Liver (tissue), 9 donors: Measurements from ENCODE around the gene LSM11. TPM values are rescaled to one million over a fixed set of nuclear protein-coding genes. Genes with fewer than 3 reads are reported as not detected.

Experiments
- DNase-seq: peaks from one replicate; pipeline ENCODE4 v3.0.0-alpha.2; 2017; ENCODE audit warnings: low spot score
- H3K27ac ChIP-seq, 2 donors: one replicate each; pipeline ENCODE4 v1.7.0; 2013; ENCODE audit warnings: inconsistent platforms in 2 of 2, low read length in 2 of 2, control low read depth in 1 of 2, low read depth in 1 of 2, mild to moderate bottlenecking in 1 of 2
- H3K27me3 ChIP-seq, 4 donors: one replicate each; pipeline versions ENCODE4 v1.6.1 to v1.7.0; 2013; ENCODE audit warnings: low read length in 3 of 4, inconsistent platforms in 1 of 4, mild to moderate bottlenecking in 1 of 4, moderate library complexity in 1 of 4; ENCODE audit not compliant: control insufficient read depth in 4 of 4, insufficient read depth in 4 of 4
- H3K36me3 ChIP-seq, 4 donors: one replicate each; pipeline versions ENCODE4 v1.6.1 to v1.7.0; 2013; ENCODE audit warnings: low read length in 3 of 4, mild to moderate bottlenecking in 3 of 4, low read depth in 1 of 4, moderate library complexity in 1 of 4; ENCODE audit not compliant: control insufficient read depth in 4 of 4, insufficient read depth in 3 of 4
- H3K4me1 ChIP-seq, 4 donors: one replicate each; pipeline versions ENCODE4 v1.6.1 to v1.7.0; 2013; ENCODE audit warnings: low read length in 3 of 4, mild to moderate bottlenecking in 3 of 4, moderate library complexity in 1 of 4; ENCODE audit not compliant: control insufficient read depth in 4 of 4, insufficient read depth in 4 of 4
- H3K4me3 ChIP-seq, 3 donors: one replicate each; pipeline versions ENCODE4 v1.6.1 to v1.7.0; 2013; ENCODE audit warnings: low read length in 3 of 3, control low read depth in 1 of 3, low read depth in 1 of 3, mild to moderate bottlenecking in 1 of 3
- H3K9ac ChIP-seq, 2 donors: one replicate each; pipeline ENCODE4 v1.7.0; 2013; ENCODE audit warnings: low read length in 2 of 2, mild to moderate bottlenecking in 2 of 2, moderate library complexity in 2 of 2, control low read depth in 1 of 2, low read depth in 1 of 2
- H3K9me3 ChIP-seq, 4 donors: one replicate each; pipeline versions ENCODE4 v1.6.1 to v1.7.0; 2013; ENCODE audit warnings: low read length in 3 of 4; ENCODE audit not compliant: control insufficient read depth in 4 of 4
- EGR1 ChIP-seq, 2 donors: IDR thresholded peaks; 2 replicates each; pipeline ENCODE4 v1.6.1; 2016 to 2018; ENCODE audit warnings: antibody characterized with exemption in 2 of 2, low read depth in 2 of 2
- FOXA1 ChIP-seq: IDR thresholded peaks from 2 replicates; pipeline ENCODE4 v1.6.1; 2016; ENCODE audit warnings: antibody characterized with exemption
- FOXA2 ChIP-seq: IDR thresholded peaks from 2 replicates; pipeline ENCODE4 v1.6.1; 2016; ENCODE audit warnings: antibody characterized with exemption
- GABPA ChIP-seq, 2 donors: IDR thresholded peaks in 1 of 2; conservative IDR thresholded peaks in 1 of 2; 2 replicates each; pipeline ENCODE4 v1.6.1; 2016; ENCODE audit warnings: antibody characterized with exemption in 2 of 2, mild to moderate bottlenecking in 1 of 2, moderate library complexity in 1 of 2
- HNF4A ChIP-seq, 2 donors: conservative IDR thresholded peaks; 2 replicates each; pipeline ENCODE4 v1.6.1; 2016; ENCODE audit warnings: antibody characterized with exemption in 2 of 2, mild to moderate bottlenecking in 2 of 2
- HNF4G ChIP-seq: IDR thresholded peaks from 2 replicates; pipeline ENCODE4 v1.6.1; 2016; ENCODE audit warnings: antibody characterized with exemption
- JUND ChIP-seq, 2 donors: IDR thresholded peaks; 2 replicates each; pipeline ENCODE4 v1.6.1; 2016; ENCODE audit warnings: antibody characterized with exemption in 2 of 2
- NR2F2 ChIP-seq: IDR thresholded peaks from 2 replicates; pipeline ENCODE4 v1.6.1; 2016; ENCODE audit warnings: antibody characterized with exemption
- RAD21 ChIP-seq, 2 donors: IDR thresholded peaks; 2 replicates each; pipeline ENCODE4 v1.6.1; 2016; ENCODE audit warnings: antibody characterized with exemption in 2 of 2, mild to moderate bottlenecking in 2 of 2
- RXRA ChIP-seq, 2 donors: IDR thresholded peaks; 2 replicates each; pipeline ENCODE4 v1.6.1; 2017 to 2018; ENCODE audit warnings: antibody characterized with exemption in 2 of 2, mild to moderate bottlenecking in 1 of 2
- SP1 ChIP-seq: IDR thresholded peaks from 2 replicates; pipeline ENCODE4 v1.6.1; 2018; ENCODE audit warnings: antibody characterized with exemption, mild to moderate bottlenecking
- TAF1 ChIP-seq: conservative IDR thresholded peaks from 2 replicates; pipeline ENCODE4 v1.6.1; 2016; ENCODE audit warnings: antibody characterized with exemption, mild to moderate bottlenecking
- YY1 ChIP-seq: IDR thresholded peaks from 2 replicates; pipeline ENCODE4 v1.6.1; 2016; ENCODE audit warnings: antibody characterized with exemption, mild to moderate bottlenecking
- whole genome bisulfite sequencing: extraction: QIAGEN DNeasy Blood & Tissue Kit; methylation state at CpG from one replicate; pipeline ENCODE4 v1.1.7; 2013; 5-methylcytosine and 5-hydroxymethylcytosine counted together
- polyA plus RNA-seq, 2 donors: library from polyadenylated mRNA; stranded (reverse) in 1 of 2; unstranded in 1 of 2; fragments of 200-250 nt in 1 of 2; fragments of >200 nt in 1 of 2; fragmentation: Nextera tagmentation in 1 of 2; extraction: Ambion mirVana in 1 of 2; gene quantifications; one replicate each; pipeline versions ENCODE4 v1.2.1 to v1.2.3, GENCODE V29; 2013 to 2015
- total RNA-seq, 2 donors: library from RNA; depleted of rRNA; stranded (reverse); fragments of >200 nt; gene quantifications; one replicate each; pipeline ENCODE4 v1.2.3, GENCODE V29; 2014
- TF ChIP-seq, protein P1 (sequence below): IDR thresholded peaks from 2 replicates; pipeline ENCODE4 v1.6.1; 2016; ENCODE audit warnings: antibody characterized with exemption
- TF ChIP-seq, protein P2 (sequence below): fragments of 150-350 bp; IDR thresholded peaks from 2 replicates; pipeline ENCODE4 v1.5.1; 2017; ENCODE audit warnings: improper control_type of control experiment, low read depth, low read length; ENCODE audit not compliant: missing input control
- TF ChIP-seq, protein P3 (sequence below): IDR thresholded peaks from 2 replicates; pipeline ENCODE4 v1.6.1; 2016; ENCODE audit warnings: antibody characterized with exemption, mild to moderate bottlenecking
- TF ChIP-seq, protein P4 (sequence below): IDR thresholded peaks from 2 replicates; pipeline ENCODE4 v1.6.1; 2016; ENCODE audit warnings: antibody characterized with exemption
- donor health status: healthy.
- donor health status: healthy.
- donor health status: healthy.
- donor health status: healthy.
- donor health status: healthy.

Gene LSM11
- total and polyA plus RNA-seq, 4 donors = 0.42 to 4.0 (median 1.2) TPM

DNA sequence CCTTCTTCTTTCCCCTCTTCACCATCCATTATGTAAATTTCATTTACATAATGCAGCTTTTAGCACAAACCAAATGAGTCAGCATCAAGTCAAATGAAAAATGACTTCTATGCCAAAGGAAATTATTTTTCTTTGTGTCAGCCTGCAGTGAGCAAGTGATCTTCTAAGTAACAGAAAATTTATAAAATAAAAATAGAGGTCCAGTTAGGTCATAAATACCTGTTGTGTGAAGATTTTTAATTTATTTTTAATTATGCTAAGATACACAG lies 29.0 kb upstream of the LSM11 start:
- H3K27ac ChIP-seq = no peak overlapping the region
- no peaks in the 10 kb centered on the region for H3K27me3 ChIP-seq
- H3K4me1 ChIP-seq = peaks cover 0 to 5% (median 2%) of the 10 kb centered on the region in 4 donors
- no peak overlapping the region for H3K4me3 ChIP-seq
- no peak overlapping the region for H3K9ac ChIP-seq
- no peak for DNase-seq
- H3K9me3 ChIP-seq = no peaks in the 10 kb centered on the region
- TF ChIP-seq JUND (IDR thresholded peaks at IDR 0.05) (no peak), RAD21 (IDR thresholded peaks at IDR 0.05) (no peak), TAF1 (no peak), HNF4G (no peak)
- TF ChIP-seq, protein P1, sequence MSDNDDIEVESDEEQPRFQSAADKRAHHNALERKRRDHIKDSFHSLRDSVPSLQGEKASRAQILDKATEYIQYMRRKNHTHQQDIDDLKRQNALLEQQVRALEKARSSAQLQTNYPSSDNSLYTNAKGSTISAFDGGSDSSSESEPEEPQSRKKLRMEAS = no peak
- TF ChIP-seq, protein P2, sequence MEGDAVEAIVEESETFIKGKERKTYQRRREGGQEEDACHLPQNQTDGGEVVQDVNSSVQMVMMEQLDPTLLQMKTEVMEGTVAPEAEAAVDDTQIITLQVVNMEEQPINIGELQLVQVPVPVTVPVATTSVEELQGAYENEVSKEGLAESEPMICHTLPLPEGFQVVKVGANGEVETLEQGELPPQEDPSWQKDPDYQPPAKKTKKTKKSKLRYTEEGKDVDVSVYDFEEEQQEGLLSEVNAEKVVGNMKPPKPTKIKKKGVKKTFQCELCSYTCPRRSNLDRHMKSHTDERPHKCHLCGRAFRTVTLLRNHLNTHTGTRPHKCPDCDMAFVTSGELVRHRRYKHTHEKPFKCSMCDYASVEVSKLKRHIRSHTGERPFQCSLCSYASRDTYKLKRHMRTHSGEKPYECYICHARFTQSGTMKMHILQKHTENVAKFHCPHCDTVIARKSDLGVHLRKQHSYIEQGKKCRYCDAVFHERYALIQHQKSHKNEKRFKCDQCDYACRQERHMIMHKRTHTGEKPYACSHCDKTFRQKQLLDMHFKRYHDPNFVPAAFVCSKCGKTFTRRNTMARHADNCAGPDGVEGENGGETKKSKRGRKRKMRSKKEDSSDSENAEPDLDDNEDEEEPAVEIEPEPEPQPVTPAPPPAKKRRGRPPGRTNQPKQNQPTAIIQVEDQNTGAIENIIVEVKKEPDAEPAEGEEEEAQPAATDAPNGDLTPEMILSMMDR = no peak
- H3K36me3 ChIP-seq = no peaks in the 10 kb centered on the region

DNA sequence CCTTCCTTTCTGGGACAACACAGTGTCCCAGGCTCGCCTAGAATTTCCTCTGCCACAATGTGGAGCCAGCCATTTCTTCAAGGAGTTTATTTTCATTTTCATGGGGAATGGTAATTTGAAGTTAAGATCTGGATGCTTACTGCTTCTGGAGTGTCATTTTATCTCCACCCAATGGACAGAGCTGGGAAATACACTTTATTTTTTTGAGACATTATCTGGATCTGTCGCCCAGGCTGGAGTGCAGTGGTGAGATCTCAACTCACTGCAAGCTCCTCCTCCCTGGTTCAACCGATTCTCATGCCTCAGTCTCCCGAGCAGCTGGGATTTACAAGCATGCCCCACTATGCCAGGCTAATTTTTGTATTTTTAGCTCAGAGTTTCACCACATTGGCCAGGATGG lies 25.0 kb upstream of the LSM11 start:
- DNase-seq = no peak
- H3K27ac ChIP-seq = no peak overlapping the region

DNA sequence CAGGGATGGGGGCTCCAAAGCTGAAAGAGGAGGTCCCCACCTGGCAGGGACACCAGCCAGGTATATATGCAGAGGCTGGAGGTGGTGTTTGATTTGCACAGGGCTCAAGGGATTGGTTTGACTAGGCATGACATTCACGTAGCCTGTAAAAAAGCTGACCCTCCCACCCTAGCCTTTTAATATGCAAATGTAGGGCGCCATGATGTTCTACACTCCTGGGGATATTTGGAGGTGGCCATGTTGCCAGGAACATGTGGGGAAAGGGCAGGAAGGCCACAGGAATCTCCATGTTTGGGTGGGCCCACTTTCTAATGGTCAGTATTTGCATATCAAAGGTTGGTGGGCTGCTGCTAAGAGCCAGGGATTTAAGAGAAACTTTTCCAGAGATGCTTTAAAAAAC lies 24.3 kb upstream of the LSM11 start:
- Histone ChIP-seq H3K27ac (no peak overlapping the region), H3K36me3 (no peaks in the 10 kb centered on the region), H3K9ac (no peak overlapping the region), H3K9me3 (no peaks in the 10 kb centered on the region), H3K4me3 (no peak overlapping the region), H3K4me1 (peaks cover 0 to 5% (median 2%) of the 10 kb centered on the region in 4 donors), H3K27me3 (no peaks in the 10 kb centered on the region)
- WGBS = 93% methylated on average over 2 of the region's 2 CpGs
- no peak for DNase-seq
- TF ChIP-seq JUND (IDR thresholded peaks at IDR 0.05) = no peak
- TF ChIP-seq HNF4A (conservative IDR thresholded peaks at IDR 0.05) = no peak
- TF ChIP-seq FOXA2 = no peak
- no peak for TF ChIP-seq TAF1
- TF ChIP-seq HNF4G = no peak
- no peak for TF ChIP-seq NR2F2
- TF ChIP-seq EGR1 (IDR thresholded peaks at IDR 0.05; ENCODE audit: low read depth in 2 of 2) = no peak
- no peak for TF ChIP-seq YY1
- TF ChIP-seq FOXA1 = no peak
- no peak for TF ChIP-seq RAD21 (IDR thresholded peaks at IDR 0.05)
- TF ChIP-seq, protein P3, sequence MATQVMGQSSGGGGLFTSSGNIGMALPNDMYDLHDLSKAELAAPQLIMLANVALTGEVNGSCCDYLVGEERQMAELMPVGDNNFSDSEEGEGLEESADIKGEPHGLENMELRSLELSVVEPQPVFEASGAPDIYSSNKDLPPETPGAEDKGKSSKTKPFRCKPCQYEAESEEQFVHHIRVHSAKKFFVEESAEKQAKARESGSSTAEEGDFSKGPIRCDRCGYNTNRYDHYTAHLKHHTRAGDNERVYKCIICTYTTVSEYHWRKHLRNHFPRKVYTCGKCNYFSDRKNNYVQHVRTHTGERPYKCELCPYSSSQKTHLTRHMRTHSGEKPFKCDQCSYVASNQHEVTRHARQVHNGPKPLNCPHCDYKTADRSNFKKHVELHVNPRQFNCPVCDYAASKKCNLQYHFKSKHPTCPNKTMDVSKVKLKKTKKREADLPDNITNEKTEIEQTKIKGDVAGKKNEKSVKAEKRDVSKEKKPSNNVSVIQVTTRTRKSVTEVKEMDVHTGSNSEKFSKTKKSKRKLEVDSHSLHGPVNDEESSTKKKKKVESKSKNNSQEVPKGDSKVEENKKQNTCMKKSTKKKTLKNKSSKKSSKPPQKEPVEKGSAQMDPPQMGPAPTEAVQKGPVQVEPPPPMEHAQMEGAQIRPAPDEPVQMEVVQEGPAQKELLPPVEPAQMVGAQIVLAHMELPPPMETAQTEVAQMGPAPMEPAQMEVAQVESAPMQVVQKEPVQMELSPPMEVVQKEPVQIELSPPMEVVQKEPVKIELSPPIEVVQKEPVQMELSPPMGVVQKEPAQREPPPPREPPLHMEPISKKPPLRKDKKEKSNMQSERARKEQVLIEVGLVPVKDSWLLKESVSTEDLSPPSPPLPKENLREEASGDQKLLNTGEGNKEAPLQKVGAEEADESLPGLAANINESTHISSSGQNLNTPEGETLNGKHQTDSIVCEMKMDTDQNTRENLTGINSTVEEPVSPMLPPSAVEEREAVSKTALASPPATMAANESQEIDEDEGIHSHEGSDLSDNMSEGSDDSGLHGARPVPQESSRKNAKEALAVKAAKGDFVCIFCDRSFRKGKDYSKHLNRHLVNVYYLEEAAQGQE = no peak
- TF ChIP-seq, protein P2 = no peak
- TF ChIP-seq RXRA (IDR thresholded peaks at IDR 0.05) = no peak

More for the DNA sequence above, 25.0 kb upstream of the LSM11 start:
- H3K9me3 ChIP-seq = no peaks in the 10 kb centered on the region
- no peak overlapping the region for H3K9ac ChIP-seq
- no peaks in the 10 kb centered on the region for H3K36me3 ChIP-seq
- H3K27me3 ChIP-seq = no peaks in the 10 kb centered on the region
- TF ChIP-seq GABPA (IDR thresholded peaks at IDR 0.05 in 1 of 2, conservative IDR thresholded peaks at IDR 0.05 in 1 of 2) = no peak
- TF ChIP-seq SP1 = no peak
- TF ChIP-seq RXRA (IDR thresholded peaks at IDR 0.05) = no peak
- TF ChIP-seq, protein P4, sequence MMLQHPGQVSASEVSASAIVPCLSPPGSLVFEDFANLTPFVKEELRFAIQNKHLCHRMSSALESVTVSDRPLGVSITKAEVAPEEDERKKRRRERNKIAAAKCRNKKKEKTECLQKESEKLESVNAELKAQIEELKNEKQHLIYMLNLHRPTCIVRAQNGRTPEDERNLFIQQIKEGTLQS = no peak
- no peak for TF ChIP-seq HNF4A (conservative IDR thresholded peaks at IDR 0.05)
- TF ChIP-seq FOXA1 = no peak
- TF ChIP-seq RAD21 (IDR thresholded peaks at IDR 0.05) = peak; percentile 91 to 93
- no peak for TF ChIP-seq NR2F2
- TF ChIP-seq, protein P2 = peak; percentile 74
- TF ChIP-seq TAF1 = no peak
- TF ChIP-seq EGR1 (IDR thresholded peaks at IDR 0.05; ENCODE audit: low read depth in 2 of 2) = no peak
- H3K4me1 ChIP-seq = peaks cover 0 to 5% (median 2%) of the 10 kb centered on the region in 4 donors
- WGBS = 6% methylated on average over 4 of the region's 4 CpGs
- no peak overlapping the region for H3K4me3 ChIP-seq
